HepG2 (cell line): Measurements from ENCODE around the gene DENND1C. TPM values are rescaled to one million over a fixed set of nuclear protein-coding genes. Genes with fewer than 3 reads are reported as not detected.
A peak's percentile ranks its signal among the peaks of the same experiment; 100 is the strongest.

Source experiments
- ARNT2 ChIP-seq: sonication (generic); formaldehyde crosslinking; IDR thresholded peaks from 2 replicates; pipeline ENCODE4 v1.8.0; 2022; ENCODE audit warnings: mild to moderate bottlenecking, low read depth, missing genetic modification reagents, moderate library complexity
- ELF3 ChIP-seq: IDR thresholded peaks from 2 replicates; pipeline ENCODE4 v1.6.1; 2016; ENCODE audit warnings: missing genetic modification reagents, missing compliant biosample characterization
- FOXA1 ChIP-seq, 2 experiments: fragments of 450-650 bp in 1 of 2; sonication (generic) in 1 of 2; formaldehyde crosslinking in 1 of 2; IDR thresholded peaks; 2 replicates each; pipeline versions ENCODE4 v1.4.0 to v1.6.1; 2016 to 2020; ENCODE audit warnings: missing genetic modification reagents in 1 of 2
- HNF4A ChIP-seq: sonication (generic); formaldehyde crosslinking; IDR thresholded peaks from 2 replicates; pipeline ENCODE4 v1.4.0; 2020; ENCODE audit warnings: missing genetic modification reagents
- KMT2B ChIP-seq: IDR thresholded peaks from 2 replicates; pipeline ENCODE4 v1.6.1; 2016; ENCODE audit warnings: missing genetic modification reagents, missing compliant biosample characterization
- NRL ChIP-seq: sonication (generic); formaldehyde crosslinking; IDR thresholded peaks from 2 replicates; pipeline ENCODE4 v1.5.0; 2020; ENCODE audit warnings: missing genetic modification reagents, mild to moderate bottlenecking, moderate library complexity, borderline replicate concordance
- PAF1 ChIP-seq: IDR thresholded peaks from 2 replicates; pipeline ENCODE4 v1.6.1; 2016; ENCODE audit warnings: missing genetic modification reagents, missing compliant biosample characterization
- RFX1 ChIP-seq: fragments of 450-650 bp; IDR thresholded peaks from 2 replicates; pipeline ENCODE4 v1.6.1; 2017
- SOX6 ChIP-seq, 2 experiments: fragments of 450-650 bp in 1 of 2; sonication (generic) in 1 of 2; formaldehyde crosslinking in 1 of 2; IDR thresholded peaks; 2 replicates each; pipeline versions ENCODE4 v1.4.0 to v1.6.1; 2017 to 2020; ENCODE audit warnings: antibody characterized with exemption in 1 of 2, mild to moderate bottlenecking in 1 of 2, missing genetic modification reagents in 1 of 2
- SP5 ChIP-seq: IDR thresholded peaks from 2 replicates; pipeline ENCODE4 v1.6.1; 2016; ENCODE audit warnings: low read depth, borderline replicate concordance
- SPEN ChIP-seq: sonication (generic); formaldehyde crosslinking; IDR thresholded peaks from 2 replicates; pipeline ENCODE4 v1.5.1; 2020; ENCODE audit warnings: low read depth, mild to moderate bottlenecking, missing genetic modification reagents
- ZNF337 ChIP-seq: sonication (generic); formaldehyde crosslinking; IDR thresholded peaks from 2 replicates; pipeline ENCODE4 v1.5.1; 2020; ENCODE audit warnings: missing genetic modification reagents, low read depth, mild to moderate bottlenecking, borderline replicate concordance
- ZNF614 ChIP-seq: IDR thresholded peaks from 2 replicates; pipeline ENCODE4 v1.6.1; 2018; ENCODE audit warnings: missing biosample characterization, missing genetic modification reagents, inconsistent platforms, borderline replicate concordance
- polyA plus RNA-seq, 8 experiments: library from polyadenylated mRNA; depleted of rRNA in 3 of 8; stranded (reverse) in 7 of 8; unstranded in 1 of 8; fragments of >200 nt; fragmentation: Illumina TruSeq in 4 of 8; extraction: Trizol in 4 of 8; gene quantifications; 2 replicates each; pipeline versions ENCODE4 v1.2.1 to v1.2.3, GENCODE V29; 2011 to 2016; ENCODE audit warnings: low read depth in 4 of 8, missing spikeins in 1 of 8, mixed read lengths in 1 of 8; ENCODE audit not compliant: insufficient read depth in 1 of 8
- total RNA-seq, 5 experiments: library from RNA; depleted of rRNA; stranded (reverse); fragments of >200 nt; fragmentation: Illumina TruSeq; extraction: Trizol; gene quantifications; 2 replicates each; pipeline ENCODE4 v1.2.3, GENCODE V29; 2016; ENCODE audit warnings: low read depth in 1 of 5
- TF ChIP-seq, protein P1 (sequence below): sonication (generic); formaldehyde crosslinking; IDR thresholded peaks from 2 replicates; pipeline ENCODE4 v1.4.0; 2020; ENCODE audit warnings: mild to moderate bottlenecking, missing genetic modification reagents
- TF ChIP-seq, protein P2 (sequence below): sonication (generic); formaldehyde crosslinking; IDR thresholded peaks from 2 replicates; pipeline ENCODE4 v1.5.0; 2020; ENCODE audit warnings: mild to moderate bottlenecking, missing genetic modification reagents

DENND1C gene
- total and polyA plus RNA-seq, 2 of the 13 experiments (the other 11 are each of a cell fraction or from before 2014, with no cell fraction given), result 0.04 to 0.73 TPM

DNA sequence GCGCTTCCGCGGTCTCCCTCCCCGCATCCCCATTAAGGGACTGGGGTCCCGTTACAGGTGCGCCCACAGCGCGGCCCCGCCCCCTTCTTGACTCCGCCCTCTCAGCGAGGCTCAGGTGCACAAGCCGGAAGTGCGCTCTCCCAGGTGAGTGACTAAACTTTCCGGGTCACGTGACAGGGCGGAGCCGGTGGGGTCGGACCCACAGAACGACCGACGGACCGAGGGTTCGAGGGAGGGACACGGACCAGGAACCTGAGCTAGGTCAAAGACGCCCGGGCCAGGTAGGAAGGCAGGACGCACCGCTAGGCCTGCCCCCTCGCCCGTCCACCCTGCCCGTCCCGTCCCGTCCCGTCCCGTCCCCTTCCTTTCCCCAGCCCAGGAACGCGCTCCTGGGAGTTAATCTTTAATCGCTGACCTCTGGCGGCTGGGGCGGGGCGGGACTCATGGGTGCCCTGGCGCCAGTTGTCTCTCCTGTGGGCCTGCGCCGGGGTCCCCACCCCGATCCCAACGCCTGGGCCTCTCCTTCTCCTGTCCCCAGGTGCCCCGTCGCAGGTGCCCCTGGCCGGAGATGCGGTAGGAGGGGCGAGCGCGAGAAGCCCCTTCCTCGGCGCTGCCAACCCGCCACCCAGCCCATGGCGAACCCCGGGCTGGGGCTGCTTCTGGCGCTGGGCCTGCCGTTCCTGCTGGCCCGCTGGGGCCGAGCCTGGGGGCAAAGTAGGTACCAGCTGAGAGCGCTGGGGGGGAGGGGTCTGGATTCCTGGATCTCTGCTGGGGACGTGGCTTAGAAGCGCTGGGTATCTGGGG is 17.3 kb downstream of the DENND1C start, which contains the start of gene CRB3 (continued):
- no peak for TF ChIP-seq SOX6 (IDR thresholded peaks at IDR 0.05)
- TF ChIP-seq SOX6 (CRISPR knock-in tag; IDR thresholded peaks at IDR 0.05), result peak; percentile 50
- peak; percentile 60; the same call in 1 of the 2 replicates for TF ChIP-seq NRL (CRISPR knock-in tag)
- TF ChIP-seq FOXA1 (IDR thresholded peaks at IDR 0.05), result no peak
- no peak for TF ChIP-seq FOXA1 (CRISPR knock-in tag; IDR thresholded peaks at IDR 0.05)
- peak; percentile 42 for TF ChIP-seq ARNT2 (CRISPR knock-in tag)
- TF ChIP-seq PAF1 (CRISPR knock-in tag), result no peak
- TF ChIP-seq, protein P1, sequence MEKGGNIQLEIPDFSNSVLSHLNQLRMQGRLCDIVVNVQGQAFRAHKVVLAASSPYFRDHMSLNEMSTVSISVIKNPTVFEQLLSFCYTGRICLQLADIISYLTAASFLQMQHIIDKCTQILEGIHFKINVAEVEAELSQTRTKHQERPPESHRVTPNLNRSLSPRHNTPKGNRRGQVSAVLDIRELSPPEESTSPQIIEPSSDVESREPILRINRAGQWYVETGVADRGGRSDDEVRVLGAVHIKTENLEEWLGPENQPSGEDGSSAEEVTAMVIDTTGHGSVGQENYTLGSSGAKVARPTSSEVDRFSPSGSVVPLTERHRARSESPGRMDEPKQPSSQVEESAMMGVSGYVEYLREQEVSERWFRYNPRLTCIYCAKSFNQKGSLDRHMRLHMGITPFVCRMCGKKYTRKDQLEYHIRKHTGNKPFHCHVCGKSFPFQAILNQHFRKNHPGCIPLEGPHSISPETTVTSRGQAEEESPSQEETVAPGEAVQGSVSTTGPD (CRISPR knock-in tag), result no peak
- TF ChIP-seq ZNF337, result 0 out of 2 replicates have a peak, but pooled peaks have one; percentile 58
- TF ChIP-seq HNF4A, result peak; percentile 33; the same call in 1 of the 2 replicates
- TF ChIP-seq SPEN (CRISPR knock-in tag), result peak; percentile 53; the same call in 1 of the 2 replicates
- peak; percentile 62 for TF ChIP-seq SP5 (CRISPR knock-in tag)
- TF ChIP-seq, protein P2, sequence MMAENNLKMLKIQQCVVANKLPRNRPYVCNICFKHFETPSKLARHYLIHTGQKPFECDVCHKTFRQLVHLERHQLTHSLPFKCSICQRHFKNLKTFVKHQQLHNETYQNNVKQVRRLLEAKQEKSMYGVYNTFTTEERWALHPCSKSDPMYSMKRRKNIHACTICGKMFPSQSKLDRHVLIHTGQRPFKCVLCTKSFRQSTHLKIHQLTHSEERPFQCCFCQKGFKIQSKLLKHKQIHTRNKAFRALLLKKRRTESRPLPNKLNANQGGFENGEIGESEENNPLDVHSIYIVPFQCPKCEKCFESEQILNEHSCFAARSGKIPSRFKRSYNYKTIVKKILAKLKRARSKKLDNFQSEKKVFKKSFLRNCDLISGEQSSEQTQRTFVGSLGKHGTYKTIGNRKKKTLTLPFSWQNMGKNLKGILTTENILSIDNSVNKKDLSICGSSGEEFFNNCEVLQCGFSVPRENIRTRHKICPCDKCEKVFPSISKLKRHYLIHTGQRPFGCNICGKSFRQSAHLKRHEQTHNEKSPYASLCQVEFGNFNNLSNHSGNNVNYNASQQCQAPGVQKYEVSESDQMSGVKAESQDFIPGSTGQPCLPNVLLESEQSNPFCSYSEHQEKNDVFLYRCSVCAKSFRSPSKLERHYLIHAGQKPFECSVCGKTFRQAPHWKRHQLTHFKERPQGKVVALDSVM (CRISPR knock-in tag), result no peak
- no peak; the same call in 1 of the 2 replicates for TF ChIP-seq ZNF614 (CRISPR knock-in tag)
- no peak for TF ChIP-seq RFX1
- peak; percentile 57; the same call in 1 of the 2 replicates for TF ChIP-seq ELF3 (CRISPR knock-in tag)
- TF ChIP-seq KMT2B (CRISPR knock-in tag), result 0 out of 2 replicates have a peak, but pooled peaks have one; percentile 29
- TF ChIP-seq, all 625 proteins: peak for 169
